ENCODE measurements around the gene MKNK2. TPM values are rescaled to one million over a fixed set of nuclear protein-coding genes. Genes with fewer than 3 reads are reported as not detected.

Gene MKNK2
- total RNA-seq, 2 donors from 2014 or later, result 120 to 123 TPM

- no peak overlapping the region for H3K27ac Mint-ChIP-seq
- H3K27me3 Mint-ChIP-seq (ENCODE audit: insufficient read depth), result peaks cover 11% of the 10 kb centered on the region
- H3K9me3 ChIP-seq (ENCODE audit: control insufficient read depth, low read length), result no peaks in the 10 kb centered on the region
- no peak overlapping the region for H3K4me3 Mint-ChIP-seq
- peaks cover 11% of the 10 kb centered on the region for H3K9me3 Mint-ChIP-seq
- H3K4me1 ChIP-seq (ENCODE audit: control insufficient read depth, insufficient read depth, low read length), result no peaks in the 10 kb centered on the region
- DNase-seq, result no peak
- H3K36me3 Mint-ChIP-seq (ENCODE audit: low read depth), result peaks cover 2% of the 10 kb centered on the region
- H3K36me3 ChIP-seq (ENCODE audit: control insufficient read depth, insufficient read depth, low read length), result no peaks in the 10 kb centered on the region
- no peak for TF ChIP-seq CTCF (conservative IDR thresholded peaks at IDR 0.05)
- no peak overlapping the region for H3K9ac ChIP-seq (ENCODE audit: extremely low read depth, low read length, poor library complexity, severe bottlenecking)
- no peaks in the 10 kb centered on the region for H3K27me3 ChIP-seq (ENCODE audit: control insufficient read depth, insufficient read depth, low read length, poor library complexity, severe bottlenecking)
- no peak overlapping the region for H3K4me3 ChIP-seq (ENCODE audit: low read length)
- H3K4me1 Mint-ChIP-seq, result peaks cover 2% of the 10 kb centered on the region
- WGBS, 2 experiments (ENCODE audit: insufficient coverage in 1 of 2, insufficient read length in 1 of 2), result 96 to 97% methylated on average over 9 to 12 of the region's 13 CpGs
- H3K27ac ChIP-seq (ENCODE audit: low read depth, low read length), result no peak overlapping the region
These were observed 32.3 kb downstream of the MKNK2 start for GRCh38 chr19:2018752-2019151.

GRCh38 chr19:2016041-2016807, 34.8 kb downstream of the MKNK2 start:
- H3K4me3 ChIP-seq (ENCODE audit: low read length), result no peak overlapping the region
- no peak overlapping the region for H3K27ac ChIP-seq (ENCODE audit: low read depth, low read length)
- H3K36me3 Mint-ChIP-seq (ENCODE audit: low read depth), result peaks cover 14% of the 10 kb centered on the region
- peak overlapping the region; percentile 36 for H3K4me3 Mint-ChIP-seq
- H3K9ac ChIP-seq (ENCODE audit: extremely low read depth, low read length, poor library complexity, severe bottlenecking), result no peak overlapping the region
- H3K4me1 Mint-ChIP-seq, result no peaks in the 10 kb centered on the region
- DNase-seq, result peak; percentile 79
- H3K4me1 ChIP-seq (ENCODE audit: control insufficient read depth, insufficient read depth, low read length), result no peaks in the 10 kb centered on the region
- H3K27ac Mint-ChIP-seq, result no peak overlapping the region
- TF ChIP-seq CTCF (conservative IDR thresholded peaks at IDR 0.05), result no peak
- peaks cover under 1% of the 10 kb centered on the region for H3K9me3 Mint-ChIP-seq
- H3K27me3 Mint-ChIP-seq (ENCODE audit: insufficient read depth), result peaks cover under 1% of the 10 kb centered on the region
- H3K36me3 ChIP-seq (ENCODE audit: control insufficient read depth, insufficient read depth, low read length), result peaks cover 5% of the 10 kb centered on the region
- WGBS, 2 experiments (ENCODE audit: insufficient coverage in 1 of 2, insufficient read length in 1 of 2), result 87 to 92% methylated on average over 13 to 22 of the region's 23 CpGs
- no peaks in the 10 kb centered on the region for H3K27me3 ChIP-seq (ENCODE audit: control insufficient read depth, insufficient read depth, low read length, poor library complexity, severe bottlenecking)
- H3K9me3 ChIP-seq (ENCODE audit: control insufficient read depth, low read length), result no peaks in the 10 kb centered on the region

GRCh38 chr19:2015608-2015950, 35.5 kb downstream of the MKNK2 start, which contains the start of gene BTBD2:
BTBD2 (minus strand) TSS chr19:2015714; CDS start chr19:2015703, 11 bp downstream.
- Mint-ChIP-seq H3K4me1 (no peaks in the 10 kb centered on the region), H3K36me3 (ENCODE audit: low read depth) (peaks cover 21% of the 10 kb centered on the region), H3K4me3 (peak within 1 kb of the TSS; percentile 55), H3K27me3 (ENCODE audit: insufficient read depth) (no peaks in the 10 kb centered on the region), H3K27ac (no peak within 1 kb of the TSS), H3K9me3 (no peaks in the 10 kb centered on the region)
- DNase-seq, result peak; percentile 72
- no peaks in the 10 kb centered on the region for H3K4me1 ChIP-seq (ENCODE audit: control insufficient read depth, insufficient read depth, low read length)
- H3K4me3 ChIP-seq (ENCODE audit: low read length), result peak within 1 kb of the TSS; percentile 80
- H3K9me3 ChIP-seq (ENCODE audit: control insufficient read depth, low read length), result no peaks in the 10 kb centered on the region
- H3K27me3 ChIP-seq (ENCODE audit: control insufficient read depth, insufficient read depth, low read length, poor library complexity, severe bottlenecking), result no peaks in the 10 kb centered on the region
- H3K9ac ChIP-seq (ENCODE audit: extremely low read depth, low read length, poor library complexity, severe bottlenecking), result peak within 1 kb of the TSS; percentile 49
- H3K36me3 ChIP-seq (ENCODE audit: control insufficient read depth, insufficient read depth, low read length), result peaks cover 5% of the 10 kb centered on the region
- WGBS, 2 experiments (ENCODE audit: insufficient coverage in 1 of 2, insufficient read length in 1 of 2), result 0% methylated on average over 8 of the region's 20 CpGs; no CpG with 5 or more reads in 1 of the 2 experiments
- H3K27ac ChIP-seq (ENCODE audit: low read depth, low read length), result no peak within 1 kb of the TSS
- TF ChIP-seq CTCF (conservative IDR thresholded peaks at IDR 0.05), result no peak

Measured in endodermal cell (in vitro differentiated cells).